GM12865 (cell line): Measurements from ENCODE around the gene GABRD.

Experiments
- DNase-seq: peaks from one replicate; pipeline ENCODE4 v3.0.0; 2010; ENCODE audit warnings: low read depth
- H3K4me3 ChIP-seq: 2 replicates; pipeline ENCODE4 v1.5.1; 2011; ENCODE audit warnings: mild to moderate bottlenecking, low read depth, low read length, control low read depth
- TF ChIP-seq, protein P1 (sequence below): IDR thresholded peaks from 2 replicates; pipeline ENCODE4 v1.5.1; 2011; ENCODE audit warnings: low read length, control low read depth, low read depth, inconsistent platforms; ENCODE audit not compliant: insufficient read depth; ENCODE audit errors: missing control alignments

Gene GABRD

DNA sequence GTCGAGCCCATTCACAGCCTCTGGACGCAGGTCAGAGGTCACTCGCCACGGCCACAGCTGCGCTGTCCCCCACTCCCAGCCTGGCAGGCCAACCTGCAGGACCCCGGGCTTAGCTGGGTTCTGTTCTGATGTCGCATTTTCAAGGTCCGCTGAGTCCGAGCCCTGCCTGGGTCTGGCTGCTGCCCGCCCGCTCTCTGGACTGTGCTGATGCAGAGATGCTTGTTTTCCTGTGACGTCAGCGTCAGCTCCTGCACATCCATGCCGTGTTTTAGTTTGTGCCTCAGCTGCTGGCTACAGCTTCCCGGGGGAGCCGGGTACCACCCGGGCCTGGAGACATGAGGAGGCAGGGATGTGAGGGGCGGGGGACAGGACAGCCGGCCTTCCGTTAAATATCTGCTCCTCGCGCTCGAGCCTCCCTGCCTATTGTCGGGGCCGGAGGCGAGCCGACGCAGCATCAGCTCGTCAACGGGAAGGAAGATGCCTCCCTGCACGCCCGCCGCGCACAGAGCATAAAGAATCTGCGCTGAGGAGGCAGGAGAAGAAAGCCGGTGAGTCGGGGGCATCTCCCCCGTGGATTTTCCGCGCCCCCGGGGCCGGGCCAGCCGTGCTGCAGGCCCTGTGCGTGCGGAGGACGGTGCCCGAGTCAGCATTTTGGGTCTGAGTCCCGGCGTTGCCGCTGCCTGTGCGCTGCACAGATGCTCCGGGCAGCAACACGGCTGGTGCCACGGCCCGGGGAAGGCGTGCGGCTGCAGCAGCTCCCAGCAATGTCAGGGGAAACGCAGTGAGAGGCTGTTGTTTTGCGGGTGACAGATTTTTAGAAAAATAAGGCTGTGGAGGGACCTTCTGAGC lies 54.5 kb downstream of the GABRD start:
- TF ChIP-seq, protein P1, sequence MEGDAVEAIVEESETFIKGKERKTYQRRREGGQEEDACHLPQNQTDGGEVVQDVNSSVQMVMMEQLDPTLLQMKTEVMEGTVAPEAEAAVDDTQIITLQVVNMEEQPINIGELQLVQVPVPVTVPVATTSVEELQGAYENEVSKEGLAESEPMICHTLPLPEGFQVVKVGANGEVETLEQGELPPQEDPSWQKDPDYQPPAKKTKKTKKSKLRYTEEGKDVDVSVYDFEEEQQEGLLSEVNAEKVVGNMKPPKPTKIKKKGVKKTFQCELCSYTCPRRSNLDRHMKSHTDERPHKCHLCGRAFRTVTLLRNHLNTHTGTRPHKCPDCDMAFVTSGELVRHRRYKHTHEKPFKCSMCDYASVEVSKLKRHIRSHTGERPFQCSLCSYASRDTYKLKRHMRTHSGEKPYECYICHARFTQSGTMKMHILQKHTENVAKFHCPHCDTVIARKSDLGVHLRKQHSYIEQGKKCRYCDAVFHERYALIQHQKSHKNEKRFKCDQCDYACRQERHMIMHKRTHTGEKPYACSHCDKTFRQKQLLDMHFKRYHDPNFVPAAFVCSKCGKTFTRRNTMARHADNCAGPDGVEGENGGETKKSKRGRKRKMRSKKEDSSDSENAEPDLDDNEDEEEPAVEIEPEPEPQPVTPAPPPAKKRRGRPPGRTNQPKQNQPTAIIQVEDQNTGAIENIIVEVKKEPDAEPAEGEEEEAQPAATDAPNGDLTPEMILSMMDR, result no peak
- no peak overlapping the region for H3K4me3 ChIP-seq
- DNase-seq, result no peak

DNA sequence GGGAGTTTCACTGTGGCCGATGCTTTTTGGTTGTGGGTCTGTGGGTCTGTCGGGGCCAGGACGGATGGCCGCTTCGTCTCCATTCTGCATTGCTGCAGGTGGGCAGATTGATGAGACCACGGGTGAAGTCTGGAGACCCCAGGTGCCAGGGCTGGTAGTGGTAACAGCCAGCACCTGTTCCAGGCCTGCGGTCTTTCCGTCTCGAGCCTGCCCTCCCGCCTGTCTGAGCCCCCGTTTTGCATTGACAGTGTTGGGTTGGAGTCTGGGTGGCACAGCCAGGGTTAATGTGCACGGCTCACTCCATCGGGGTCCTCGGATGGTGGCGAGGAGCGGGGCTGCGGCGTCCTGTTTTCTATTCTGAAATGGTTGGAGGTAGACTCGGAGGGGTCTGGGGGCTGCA lies 55.3 kb downstream of the GABRD start:
- TF ChIP-seq, protein P1, result no peak
- DNase-seq, result no peak
- H3K4me3 ChIP-seq, result no peak overlapping the region

DNA sequence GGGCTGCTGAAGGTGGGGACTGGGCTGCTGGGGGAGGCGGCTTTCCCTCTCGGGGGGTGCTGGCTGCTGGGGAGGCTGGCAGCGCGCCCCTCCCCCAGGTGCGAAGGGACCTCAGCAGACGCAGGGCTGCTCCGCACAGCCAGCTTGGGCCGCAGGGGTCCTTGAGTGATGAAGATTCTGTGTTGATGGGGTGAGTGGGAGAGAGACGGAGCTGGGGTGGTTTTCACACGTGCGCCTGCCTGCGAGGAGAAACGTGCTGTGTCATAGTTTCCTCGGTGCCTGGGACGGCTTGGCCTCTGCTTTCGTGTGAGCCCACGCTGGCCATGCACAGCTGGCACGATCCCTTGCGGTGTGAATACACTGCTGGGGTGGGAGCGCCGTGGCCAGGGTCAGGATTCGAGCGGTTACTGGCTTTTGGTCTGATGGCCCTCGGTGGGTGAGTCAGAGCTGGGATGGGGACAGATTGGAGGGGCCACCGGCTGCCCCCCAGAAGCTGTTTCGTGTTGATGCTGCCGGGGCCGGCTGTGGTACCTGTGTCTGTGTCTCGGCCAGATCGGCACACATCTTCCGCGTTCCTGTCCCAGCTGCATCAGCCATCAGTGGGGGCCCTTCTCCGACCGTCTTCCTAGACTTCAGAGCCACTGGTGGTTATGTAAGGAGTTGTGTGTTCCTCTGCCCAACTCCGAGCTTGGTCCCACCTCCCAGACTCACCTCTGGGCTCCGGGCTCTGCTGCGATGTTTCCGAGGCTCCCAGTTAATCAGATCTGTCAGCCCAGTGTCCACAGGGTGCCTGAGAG lies 56.0 kb downstream of the GABRD start:
- TF ChIP-seq, protein P1, result no peak
- DNase-seq, result no peak
- no peak overlapping the region for H3K4me3 ChIP-seq

DNA sequence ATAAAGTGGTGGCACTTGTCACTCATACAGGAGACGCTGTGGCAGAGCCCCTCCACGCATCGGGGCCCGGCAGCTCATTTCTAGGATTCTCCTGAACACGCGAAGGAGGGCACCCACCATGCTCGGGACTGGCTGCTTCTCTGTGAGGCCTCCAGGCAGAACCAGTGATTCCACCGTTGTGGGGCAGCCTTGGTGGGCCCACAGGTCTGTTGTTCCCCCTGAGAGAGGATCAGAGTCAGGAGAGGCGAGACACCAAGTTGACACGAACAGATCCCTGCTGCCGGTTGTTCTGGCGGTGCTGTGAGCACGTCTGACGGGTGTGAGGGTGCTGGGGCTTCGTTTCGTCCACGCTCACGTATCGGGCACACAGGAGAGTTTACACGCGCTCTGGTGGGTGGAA lies 57.7 kb downstream of the GABRD start:
- no peak overlapping the region for H3K4me3 ChIP-seq
- no peak for DNase-seq
- TF ChIP-seq, protein P1, result no peak

DNA sequence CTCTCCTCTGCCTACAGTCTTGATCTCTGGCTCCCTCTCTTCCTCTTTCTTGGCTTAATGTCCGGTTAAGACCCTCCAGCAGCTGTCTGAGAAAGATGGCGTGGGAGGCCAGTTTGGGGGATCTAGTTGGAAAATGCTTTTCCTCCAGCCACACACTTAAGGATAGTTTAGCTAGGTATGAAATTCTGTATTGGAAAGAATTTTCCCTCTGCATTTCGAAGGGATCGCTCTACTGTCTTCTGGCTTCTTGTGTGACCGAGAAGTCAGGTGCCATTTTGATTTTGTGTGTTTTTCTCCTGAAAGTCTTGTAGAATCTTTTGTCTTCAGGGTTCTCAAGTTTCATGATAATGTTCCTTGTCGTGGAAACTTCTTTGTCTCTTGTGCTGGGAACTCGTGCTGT lies 59.0 kb downstream of the GABRD start:
- H3K4me3 ChIP-seq, result no peak overlapping the region
- no peak for DNase-seq
- TF ChIP-seq, protein P1, result no peak

DNA sequence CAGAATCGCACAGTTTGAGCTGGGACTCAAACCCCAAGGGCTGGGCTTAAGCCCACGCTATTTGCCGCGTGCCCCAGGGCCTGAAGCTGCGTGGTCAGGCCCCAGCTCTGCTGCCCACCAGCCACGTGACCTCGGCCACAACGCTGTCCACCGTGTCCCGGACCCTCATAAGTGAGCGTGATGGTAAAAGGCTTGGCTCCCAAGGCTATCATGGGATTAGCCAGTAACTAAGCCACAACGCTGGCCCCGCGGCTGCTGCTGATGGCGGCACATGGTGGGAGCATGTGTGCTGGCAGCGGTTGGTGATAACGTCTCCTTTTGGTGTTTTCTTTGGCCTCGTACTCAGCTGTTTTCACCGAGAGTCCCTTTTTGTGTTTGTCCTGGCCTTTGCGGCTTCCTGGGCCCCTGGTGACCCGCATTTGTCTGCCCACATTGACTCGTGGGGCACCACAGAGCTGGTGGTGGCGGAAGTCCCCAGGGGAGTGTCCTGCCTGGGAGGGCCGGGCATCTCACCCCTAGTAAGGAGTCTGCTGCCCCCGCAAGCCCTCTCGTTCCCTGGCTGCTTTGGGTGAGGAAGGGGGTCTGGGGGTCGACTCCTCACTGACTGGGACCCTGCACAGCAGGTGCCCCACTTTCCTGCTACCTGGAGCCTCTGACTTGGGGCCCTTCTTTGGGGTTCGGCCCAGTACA lies 60.4 kb downstream of the GABRD start:
- no peak overlapping the region for H3K4me3 ChIP-seq
- TF ChIP-seq, protein P1, result no peak
- no peak for DNase-seq
